GM10248 (cell line): ENCODE results near the gene PARD3B.

Experiments used
- CTCF ChIA-PET: fragments of 300-600 bp; sonication (Branson Sonifier 250); formaldehyde crosslinking; extraction: SDS; loops from one replicate; lab custom pipeline; 2021; ENCODE audit warnings: antibody characterized with exemption; lab: Yijun Ruan, JAX
- POLR2A ChIA-PET: fragments of 350-650 bp; sonication (Branson Sonifier 250); formaldehyde crosslinking; extraction: SDS; loops from one replicate; lab custom pipeline; 2020; ENCODE audit warnings: antibody characterized with exemption; lab: Yijun Ruan, JAX
- DNase-seq: peaks from one replicate; pipeline ENCODE4 v3.0.0; 2012; ENCODE audit errors: extremely low spot score
- TF ChIP-seq, protein P1 (sequence below): IDR thresholded peaks from 2 replicates; pipeline ENCODE4 v1.5.1; 2012; ENCODE audit warnings: mild to moderate bottlenecking, low read depth; ENCODE audit errors: extremely low read depth, missing control alignments, control extremely low read depth

PARD3B gene

DNA sequence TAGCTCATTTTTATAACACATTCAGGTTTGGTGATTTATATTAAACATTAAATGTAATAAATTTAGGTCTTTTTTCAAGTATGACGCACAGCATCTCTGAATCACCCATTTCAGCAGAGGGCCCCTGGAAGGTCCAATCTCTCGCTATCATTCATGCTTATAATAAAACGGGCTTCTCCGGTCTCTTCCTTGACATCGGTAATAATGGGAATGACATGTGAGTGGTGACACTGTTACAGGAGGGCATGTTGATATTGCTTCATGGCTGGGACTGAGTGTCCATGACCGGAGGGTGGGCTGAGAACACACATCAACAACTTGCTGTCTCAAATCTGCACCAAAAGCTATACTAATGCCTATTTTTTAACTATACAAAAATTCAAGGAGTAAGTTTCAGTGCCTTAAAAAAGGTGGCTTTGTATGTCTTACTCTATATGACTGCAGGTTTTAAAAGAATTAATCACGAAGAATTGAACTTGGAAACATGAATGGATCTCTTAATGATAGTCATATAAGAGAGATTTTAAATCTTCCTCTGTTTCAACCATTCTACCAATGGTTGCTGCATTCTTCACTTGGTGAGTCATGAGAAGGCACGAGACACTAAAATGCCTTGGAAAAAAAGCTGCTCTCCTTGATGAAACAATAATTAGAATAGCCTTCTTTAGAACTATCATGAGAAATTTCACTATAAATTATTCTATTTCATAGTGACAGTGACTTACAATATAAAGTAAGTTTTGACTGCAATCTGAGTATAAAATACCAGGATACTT, 1035.1 kb downstream of the PARD3B start:
- POLR2A ChIA-PET: no interaction called here
- TF ChIP-seq, protein P1, sequence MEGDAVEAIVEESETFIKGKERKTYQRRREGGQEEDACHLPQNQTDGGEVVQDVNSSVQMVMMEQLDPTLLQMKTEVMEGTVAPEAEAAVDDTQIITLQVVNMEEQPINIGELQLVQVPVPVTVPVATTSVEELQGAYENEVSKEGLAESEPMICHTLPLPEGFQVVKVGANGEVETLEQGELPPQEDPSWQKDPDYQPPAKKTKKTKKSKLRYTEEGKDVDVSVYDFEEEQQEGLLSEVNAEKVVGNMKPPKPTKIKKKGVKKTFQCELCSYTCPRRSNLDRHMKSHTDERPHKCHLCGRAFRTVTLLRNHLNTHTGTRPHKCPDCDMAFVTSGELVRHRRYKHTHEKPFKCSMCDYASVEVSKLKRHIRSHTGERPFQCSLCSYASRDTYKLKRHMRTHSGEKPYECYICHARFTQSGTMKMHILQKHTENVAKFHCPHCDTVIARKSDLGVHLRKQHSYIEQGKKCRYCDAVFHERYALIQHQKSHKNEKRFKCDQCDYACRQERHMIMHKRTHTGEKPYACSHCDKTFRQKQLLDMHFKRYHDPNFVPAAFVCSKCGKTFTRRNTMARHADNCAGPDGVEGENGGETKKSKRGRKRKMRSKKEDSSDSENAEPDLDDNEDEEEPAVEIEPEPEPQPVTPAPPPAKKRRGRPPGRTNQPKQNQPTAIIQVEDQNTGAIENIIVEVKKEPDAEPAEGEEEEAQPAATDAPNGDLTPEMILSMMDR: no peak
- no peak for DNase-seq
- CTCF ChIA-PET: no interaction called here

GRCh38 chr2:205582366-205582765, 1037.1 kb downstream of the PARD3B start:
- TF ChIP-seq, protein P1: no peak
- no peak for DNase-seq
- ChIA-PET CTCF (no interaction called here), POLR2A (no interaction called here)

DNA sequence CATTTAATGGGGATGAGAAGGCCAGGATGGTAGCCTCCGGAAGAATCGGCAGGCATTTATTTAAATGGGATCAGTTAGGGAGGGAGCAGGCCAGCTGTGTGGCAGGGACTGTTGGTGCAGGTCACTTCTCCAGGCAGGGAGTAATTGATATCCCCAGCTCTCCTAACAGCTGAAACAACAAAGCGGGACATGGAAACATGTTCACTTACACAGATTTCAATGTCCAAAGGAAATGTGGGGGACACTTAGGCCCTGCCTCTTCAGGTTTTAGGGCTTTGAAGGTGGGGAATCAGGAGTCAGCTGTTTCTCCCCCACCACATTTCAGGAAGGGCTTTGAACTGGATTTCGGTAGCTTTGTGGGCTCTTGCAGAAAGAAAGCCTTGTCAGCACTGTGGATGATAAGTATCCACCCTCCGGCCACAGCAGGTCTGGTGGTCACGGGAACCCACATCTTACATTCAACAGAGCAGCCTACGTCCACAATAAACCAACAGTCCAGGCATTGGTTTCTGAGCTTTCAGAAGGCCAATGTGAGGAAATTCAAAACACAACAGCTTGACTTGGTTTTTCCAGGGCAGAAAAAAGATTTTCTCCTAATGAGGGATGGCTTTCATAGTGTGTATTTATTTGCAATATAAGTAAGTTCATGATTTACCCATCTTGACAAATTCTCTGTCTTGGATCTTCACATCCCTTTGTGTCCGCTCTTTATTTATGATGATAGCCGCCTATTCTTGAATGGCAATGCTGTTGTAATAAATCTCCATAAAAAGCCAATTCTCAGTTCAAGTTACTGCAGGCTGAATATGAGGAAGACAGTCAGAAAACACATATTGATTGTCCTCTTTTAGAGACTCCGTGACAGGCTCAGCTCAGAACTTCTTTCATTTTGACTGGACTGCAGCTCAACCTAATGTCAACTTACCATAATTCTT, 1040.4 kb downstream of the PARD3B start:
- CTCF ChIA-PET: interaction anchor here (0.9 kb wide), 1 partner anchor 118 kb away, joined by 3 read pairs; no protein-coding TSS in a partner anchor
- TF ChIP-seq, protein P1: no peak
- POLR2A ChIA-PET: no interaction called here
- no peak for DNase-seq

- ChIA-PET CTCF (no interaction called here), POLR2A (no interaction called here)
- no peak for DNase-seq
- TF ChIP-seq, protein P1: no peak
Observed at GRCh38 chr2:205586626-205587025, 1041.4 kb downstream of the PARD3B start.

- no peak for DNase-seq
- CTCF ChIA-PET: interaction anchor here (1.4 kb wide), 1 partner anchor 18 kb away, joined by 3 read pairs; no protein-coding TSS in a partner anchor
- POLR2A ChIA-PET: no interaction called here
- TF ChIP-seq, protein P1: no peak
Observed at GRCh38 chr2:205589479-205589878, 1044.2 kb downstream of the PARD3B start.

- ChIA-PET CTCF (interaction anchor here (1.4 kb wide), 1 partner anchor 19 kb away, joined by 3 read pairs; no protein-coding TSS in a partner anchor), POLR2A (no interaction called here)
- DNase-seq: no peak
Observed at GRCh38 chr2:205590759-205591158, 1045.5 kb downstream of the PARD3B start.

More at GRCh38 chr2:205590759-205591158, 1045.5 kb downstream of the PARD3B start:
- TF ChIP-seq, protein P1: no peak
